Stimulated activated CD8-positive, alpha-beta memory T cell treated with anti-CD3 and anti-CD28 coated beads, Interleukin-7, amount 100 ng/mL, for 24 hours (primary cell): ENCODE measurements around the gene PDE4D.

ENCODE experiments used
- DNase-seq: peaks from one replicate; pipeline ENCODE4 v3.0.0-alpha.2; 2020; ENCODE audit warnings: low read depth

The PDE4D gene

GRCh38 chr5:59358005-59358861 lies 535.3 kb downstream of the PDE4D start:
- DNase-seq, result no peak

- no peak for DNase-seq
These were observed 536.0 kb downstream of the PDE4D start for GRCh38 chr5:59357381-59357977.

GRCh38 chr5:59356813-59357380 lies 536.6 kb downstream of the PDE4D start:
- DNase-seq, result no peak

- no peak for DNase-seq
These were observed 538.7 kb downstream of the PDE4D start for GRCh38 chr5:59354811-59355210.

- DNase-seq, result no peak
These were observed 539.3 kb downstream of the PDE4D start for GRCh38 chr5:59354274-59354673.

GRCh38 chr5:59351076-59351794 lies 542.3 kb downstream of the PDE4D start:
- DNase-seq, result no peak

GRCh38 chr5:59348189-59348588 lies 545.3 kb downstream of the PDE4D start:
- DNase-seq, result no peak

GRCh38 chr5:59346982-59347381 lies 546.5 kb downstream of the PDE4D start:
- no peak for DNase-seq

- no peak for DNase-seq
These were observed 547.0 kb downstream of the PDE4D start for GRCh38 chr5:59346514-59346913.

- DNase-seq, result no peak
These were observed 551.3 kb downstream of the PDE4D start for GRCh38 chr5:59342181-59342580.

GRCh38 chr5:59341760-59342159 lies 551.8 kb downstream of the PDE4D start:
- DNase-seq, result no peak

GRCh38 chr5:59341155-59341554 lies 552.4 kb downstream of the PDE4D start:
- no peak for DNase-seq

GRCh38 chr5:59340637-59341036 lies 552.9 kb downstream of the PDE4D start:
- no peak for DNase-seq

GRCh38 chr5:59337240-59337639 lies 556.3 kb downstream of the PDE4D start:
- no peak for DNase-seq

GRCh38 chr5:59335544-59335943 lies 558.0 kb downstream of the PDE4D start:
- no peak for DNase-seq

GRCh38 chr5:59333416-59333815 lies 560.1 kb downstream of the PDE4D start:
- no peak for DNase-seq

GRCh38 chr5:59332236-59332973 lies 561.1 kb downstream of the PDE4D start:
- DNase-seq, result no peak

- no peak for DNase-seq
These were observed 562.8 kb downstream of the PDE4D start for GRCh38 chr5:59330680-59331079.

- no peak for DNase-seq
These were observed 564.7 kb downstream of the PDE4D start for GRCh38 chr5:59328709-59329296.

- no peak for DNase-seq
These were observed 566.1 kb downstream of the PDE4D start for GRCh38 chr5:59327191-59327980.

- DNase-seq, result no peak
These were observed 566.9 kb downstream of the PDE4D start for GRCh38 chr5:59326596-59326995.
